WTC11 (cell line): ENCODE measurements around the gene TMEM176B.

Source experiments
- ATF1 ChIP-seq: sonication (generic); formaldehyde crosslinking; IDR thresholded peaks from 2 replicates; pipeline ENCODE4 v1.8.1; 2023; ENCODE audit warnings: mild to moderate bottlenecking, moderate library complexity, missing genetic modification reagents
- CREB1 ChIP-seq: sonication (generic); formaldehyde crosslinking; IDR thresholded peaks from 2 replicates; pipeline ENCODE4 v1.8.0; 2023; ENCODE audit warnings: mild to moderate bottlenecking, missing genetic modification reagents
- CREM ChIP-seq: sonication (generic); formaldehyde crosslinking; IDR thresholded peaks from 2 replicates; pipeline ENCODE4 v1.8.1; 2022; ENCODE audit warnings: mild to moderate bottlenecking, missing genetic modification reagents, moderate library complexity
- CTCF ChIP-seq: fragments of 200-600 bp; IDR thresholded peaks from 2 replicates; pipeline ENCODE4 v1.8.0; 2022; ENCODE audit warnings: antibody characterized with exemption
- E2F4 ChIP-seq: sonication (generic); formaldehyde crosslinking; IDR thresholded peaks from 2 replicates; pipeline ENCODE4 v1.8.1; 2022; ENCODE audit warnings: low read depth, mild to moderate bottlenecking, moderate library complexity, missing genetic modification reagents, borderline replicate concordance
- MAX ChIP-seq: sonication (generic); formaldehyde crosslinking; IDR thresholded peaks from 2 replicates; pipeline ENCODE4 v1.8.0; 2022; ENCODE audit warnings: mild to moderate bottlenecking, missing genetic modification reagents
- NR2C2 ChIP-seq: sonication (generic); formaldehyde crosslinking; IDR thresholded peaks from 2 replicates; pipeline ENCODE4 v1.8.0; 2022; ENCODE audit warnings: mild to moderate bottlenecking, missing genetic modification reagents
- SMAD3 ChIP-seq: sonication (generic); formaldehyde crosslinking; IDR thresholded peaks from 2 replicates; pipeline ENCODE4 v1.8.0; 2022; ENCODE audit warnings: missing genetic modification reagents, mild to moderate bottlenecking, borderline replicate concordance

- TF ChIP-seq CREB1 (no peak), CTCF (no peak), CREM (no peak), MAX (no peak), SMAD3 (no peak), E2F4 (CRISPR knock-in tag) (no peak), NR2C2 (CRISPR knock-in tag) (no peak), ATF1 (CRISPR knock-in tag) (no peak)
These were observed 24.4 kb upstream of the TMEM176B start for GRCh38 chr7:150824379-150825177.
